ENCODE data around the gene ARHGAP30.

The ARHGAP30 gene

DNA sequence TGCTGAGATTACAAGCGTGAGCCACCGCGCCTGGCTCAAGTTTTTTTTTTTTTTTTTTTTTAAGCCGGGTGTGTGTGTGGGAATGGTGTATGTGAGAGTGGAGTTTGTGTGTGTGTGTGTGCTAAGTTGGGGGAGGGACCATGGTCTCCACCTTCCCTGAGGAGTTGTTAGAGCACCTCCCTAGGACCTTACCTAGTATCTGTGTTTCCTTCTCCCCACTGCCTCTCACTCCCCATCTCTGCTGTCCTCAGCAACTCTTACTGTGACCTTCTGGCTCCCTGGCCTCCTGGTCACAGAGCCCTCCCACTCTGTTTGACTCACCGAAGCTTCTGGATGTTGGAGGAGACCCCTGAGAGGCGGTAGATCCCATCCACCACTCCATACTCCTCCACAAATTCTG, 10.4 kb downstream of the ARHGAP30 start:
- H3K4me3 ChIP-seq (IDR thresholded peaks at IDR 0.05; ENCODE audit: insufficient read depth, low read depth, low read length) = no peak overlapping the region
- no peak overlapping the region for H3K9ac ChIP-seq
- H3K4me1 ChIP-seq (ENCODE audit: low read depth, poor library complexity, severe bottlenecking) = peaks cover 35% of the 10 kb centered on the region
- no peak overlapping the region for H2AFZ ChIP-seq (ENCODE audit: low read depth)
- TF ChIP-seq, protein P1, sequence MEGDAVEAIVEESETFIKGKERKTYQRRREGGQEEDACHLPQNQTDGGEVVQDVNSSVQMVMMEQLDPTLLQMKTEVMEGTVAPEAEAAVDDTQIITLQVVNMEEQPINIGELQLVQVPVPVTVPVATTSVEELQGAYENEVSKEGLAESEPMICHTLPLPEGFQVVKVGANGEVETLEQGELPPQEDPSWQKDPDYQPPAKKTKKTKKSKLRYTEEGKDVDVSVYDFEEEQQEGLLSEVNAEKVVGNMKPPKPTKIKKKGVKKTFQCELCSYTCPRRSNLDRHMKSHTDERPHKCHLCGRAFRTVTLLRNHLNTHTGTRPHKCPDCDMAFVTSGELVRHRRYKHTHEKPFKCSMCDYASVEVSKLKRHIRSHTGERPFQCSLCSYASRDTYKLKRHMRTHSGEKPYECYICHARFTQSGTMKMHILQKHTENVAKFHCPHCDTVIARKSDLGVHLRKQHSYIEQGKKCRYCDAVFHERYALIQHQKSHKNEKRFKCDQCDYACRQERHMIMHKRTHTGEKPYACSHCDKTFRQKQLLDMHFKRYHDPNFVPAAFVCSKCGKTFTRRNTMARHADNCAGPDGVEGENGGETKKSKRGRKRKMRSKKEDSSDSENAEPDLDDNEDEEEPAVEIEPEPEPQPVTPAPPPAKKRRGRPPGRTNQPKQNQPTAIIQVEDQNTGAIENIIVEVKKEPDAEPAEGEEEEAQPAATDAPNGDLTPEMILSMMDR (conservative IDR thresholded peaks at IDR 0.05; ENCODE audit: low read depth, low read length) = no peak
- no peak overlapping the region; the same call in 1 of the 2 replicates for H3K4me2 ChIP-seq
- no peaks in the 10 kb centered on the region for H3K27me3 ChIP-seq (ENCODE audit: insufficient read depth, low read depth)
- H3K36me3 ChIP-seq (ENCODE audit: insufficient read depth) = peaks cover 4% of the 10 kb centered on the region; the same call in 1 of the 2 replicates
- H4K20me1 ChIP-seq (ENCODE audit: insufficient read depth) = no peaks in the 10 kb centered on the region
- peaks cover 24% of the 10 kb centered on the region for H3K79me2 ChIP-seq (ENCODE audit: insufficient read depth, low read depth)
- H3K27ac ChIP-seq = 0 out of 2 replicates have a peak overlapping the region, but pooled peaks have one; percentile 12

DNA sequence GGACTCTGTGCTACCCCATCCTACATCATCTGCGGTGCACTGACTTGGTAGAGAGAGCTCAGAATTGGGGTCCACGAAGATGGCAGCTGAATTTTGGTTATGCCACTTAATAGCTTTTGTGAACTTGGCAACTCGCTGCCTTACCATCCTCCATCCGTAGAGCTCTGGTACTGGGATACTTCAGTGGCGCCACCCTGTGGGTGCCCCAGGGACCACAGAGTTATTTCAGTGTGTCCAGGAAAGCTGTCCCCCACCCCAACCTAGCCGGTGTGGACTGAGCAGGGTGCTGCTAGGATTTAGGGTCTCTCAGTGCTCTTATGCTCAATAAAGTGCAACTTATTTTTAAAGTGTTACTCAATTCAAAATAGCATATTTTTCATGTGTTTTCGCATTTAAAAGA, 14.9 kb downstream of the ARHGAP30 start:
- Histone ChIP-seq H3K4me3 (IDR thresholded peaks at IDR 0.05; ENCODE audit: insufficient read depth, low read depth, low read length) (no peak overlapping the region), H3K36me3 (ENCODE audit: insufficient read depth) (peaks cover 30% of the 10 kb centered on the region; the same call in 1 of the 2 replicates), H3K4me1 (ENCODE audit: low read depth, poor library complexity, severe bottlenecking) (peaks cover 8% of the 10 kb centered on the region), H3K9ac (no peak overlapping the region), H3K4me2 (no peak overlapping the region), H3K27ac (no peak overlapping the region), H3K79me2 (ENCODE audit: insufficient read depth, low read depth) (no peaks in the 10 kb centered on the region), H3K27me3 (ENCODE audit: insufficient read depth, low read depth) (no peaks in the 10 kb centered on the region), H4K20me1 (ENCODE audit: insufficient read depth) (no peaks in the 10 kb centered on the region), H2AFZ (ENCODE audit: low read depth) (no peak overlapping the region)
- TF ChIP-seq, protein P1 (conservative IDR thresholded peaks at IDR 0.05; ENCODE audit: low read depth, low read length) = peak; percentile 79

DNA sequence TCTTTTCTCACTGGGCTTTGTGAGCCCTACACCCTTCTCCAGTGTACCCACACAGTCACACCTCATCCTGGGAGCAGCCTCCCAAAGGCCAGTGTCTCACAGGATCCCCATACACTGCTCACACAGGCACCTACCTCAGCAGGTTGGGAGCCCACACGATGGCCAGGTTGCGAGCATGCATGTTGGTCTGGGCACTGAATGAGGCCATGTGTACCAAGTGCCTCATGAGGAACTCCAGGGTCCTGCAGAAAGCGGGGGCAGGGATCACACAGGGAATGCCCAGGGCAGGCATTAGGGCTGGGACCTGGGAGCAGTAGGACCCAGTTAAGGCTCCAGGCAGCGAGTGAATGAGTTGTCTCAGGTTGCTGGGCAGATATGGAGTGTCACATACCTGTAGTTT, 15.5 kb downstream of the ARHGAP30 start:
- Histone ChIP-seq H3K4me2 (no peak overlapping the region), H3K27ac (no peak overlapping the region), H2AFZ (ENCODE audit: low read depth) (no peak overlapping the region), H3K9ac (no peak overlapping the region), H3K79me2 (ENCODE audit: insufficient read depth, low read depth) (no peaks in the 10 kb centered on the region), H4K20me1 (ENCODE audit: insufficient read depth) (no peaks in the 10 kb centered on the region), H3K4me3 (IDR thresholded peaks at IDR 0.05; ENCODE audit: insufficient read depth, low read depth, low read length) (no peak overlapping the region), H3K4me1 (ENCODE audit: low read depth, poor library complexity, severe bottlenecking) (peaks cover 2% of the 10 kb centered on the region), H3K27me3 (ENCODE audit: insufficient read depth, low read depth) (no peaks in the 10 kb centered on the region), H3K36me3 (ENCODE audit: insufficient read depth) (peaks cover 30% of the 10 kb centered on the region; the same call in 1 of the 2 replicates)
- TF ChIP-seq, protein P1 (conservative IDR thresholded peaks at IDR 0.05; ENCODE audit: low read depth, low read length) = no peak

DNA sequence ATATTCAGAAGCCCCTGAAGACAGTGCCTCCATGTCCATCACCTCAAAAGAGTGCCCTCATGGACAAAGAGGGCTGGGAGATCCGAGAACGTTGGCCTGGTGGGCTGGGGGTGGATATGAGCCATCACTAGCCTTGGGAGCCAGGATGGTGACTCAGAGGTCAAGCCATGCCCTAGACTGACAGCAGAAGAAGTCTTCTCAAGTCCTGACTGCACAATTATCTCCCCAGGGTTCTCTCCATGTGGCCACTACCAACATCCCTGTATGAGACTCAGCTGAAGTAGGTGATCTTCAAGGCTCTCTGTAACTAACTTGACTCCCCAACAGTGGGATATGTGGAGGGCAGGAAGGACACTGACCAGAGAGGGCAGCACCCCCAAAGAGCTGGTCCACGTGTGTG, 16.8 kb downstream of the ARHGAP30 start:
- Histone ChIP-seq H3K9ac (no peak overlapping the region), H3K4me2 (no peak overlapping the region), H4K20me1 (ENCODE audit: insufficient read depth) (no peaks in the 10 kb centered on the region), H3K27me3 (ENCODE audit: insufficient read depth, low read depth) (no peaks in the 10 kb centered on the region), H3K79me2 (ENCODE audit: insufficient read depth, low read depth) (no peaks in the 10 kb centered on the region), H3K4me1 (ENCODE audit: low read depth, poor library complexity, severe bottlenecking) (no peaks in the 10 kb centered on the region), H2AFZ (ENCODE audit: low read depth) (no peak overlapping the region), H3K4me3 (IDR thresholded peaks at IDR 0.05; ENCODE audit: insufficient read depth, low read depth, low read length) (no peak overlapping the region), H3K36me3 (ENCODE audit: insufficient read depth) (peaks cover 30% of the 10 kb centered on the region; the same call in 1 of the 2 replicates), H3K27ac (no peak overlapping the region)
- TF ChIP-seq, protein P1 (conservative IDR thresholded peaks at IDR 0.05; ENCODE audit: low read depth, low read length) = no peak
